Tibial nerve (tissue), 4 donors: ENCODE data around the gene PREPL. TPM values are rescaled to one million over a fixed set of nuclear protein-coding genes. Genes with fewer than 3 reads are reported as not detected.
A peak's percentile ranks its signal among the peaks of the same experiment; 100 is the strongest.

Source experiments
- DNase-seq, 2 donors: peaks; one replicate each; pipeline ENCODE4 v3.0.0-alpha.2; 2019; ENCODE audit warnings: low spot score in 2 of 2
- H3K27ac ChIP-seq, 4 donors: fragments of 200-600 bp; sonication (generic) in 3 of 4; one replicate each; pipeline ENCODE4 v1.5.1; 2017 to 2019; ENCODE audit warnings: mild to moderate bottlenecking in 1 of 4
- H3K27me3 ChIP-seq, 2 donors: fragments of 200-600 bp; sonication (generic) in 1 of 2; one replicate each; pipeline versions ENCODE4 v1.5.1 to v1.6.0; 2017 to 2019
- H3K36me3 ChIP-seq, 3 donors: fragments of 200-600 bp; sonication (generic); one replicate each; pipeline ENCODE4 v1.5.1; 2018 to 2019
- H3K4me1 ChIP-seq, 4 donors: fragments of 200-600 bp; sonication (generic) in 3 of 4; one replicate each; pipeline ENCODE4 v1.5.1; 2017 to 2019
- H3K4me3 ChIP-seq, 4 donors: fragments of 200-600 bp; sonication (generic) in 3 of 4; one replicate each; pipeline ENCODE4 v1.5.1; 2017 to 2019; ENCODE audit warnings: mild to moderate bottlenecking in 1 of 4, moderate library complexity in 1 of 4
- H3K9me3 ChIP-seq, 4 donors: fragments of 200-600 bp; sonication (generic) in 3 of 4; one replicate each; pipeline ENCODE4 v1.5.1; 2017 to 2019
- CTCF ChIP-seq, 5 experiments: fragments of 200-600 bp in 3 of 5; fragments of 450-650 bp in 2 of 5; sonication (generic) in 3 of 5; IDR thresholded peaks; one replicate each; pipeline ENCODE4 v1.5.1; 2016 to 2019; ENCODE audit warnings: antibody characterized with exemption in 5 of 5, mild to moderate bottlenecking in 3 of 5, moderate library complexity in 2 of 5
- EP300 ChIP-seq, 2 donors: sonication (generic); formaldehyde crosslinking; IDR thresholded peaks; one replicate each; pipeline ENCODE4 v1.6.1; 2017; ENCODE audit warnings: antibody characterized with exemption in 2 of 2, mild to moderate bottlenecking in 1 of 2
- POLR2A ChIP-seq, 2 donors: fragments of 450-650 bp; IDR thresholded peaks; one replicate each; pipeline ENCODE4 v1.6.1; 2017; ENCODE audit warnings: antibody characterized with exemption in 2 of 2, mild to moderate bottlenecking in 2 of 2, moderate library complexity in 2 of 2
- WGBS, 2 donors: methylation state at CpG; one replicate each; pipeline ENCODE4 v1.1.5; 2018; 5-methylcytosine and 5-hydroxymethylcytosine counted together
- total RNA-seq, 4 donors: library from RNA; depleted of rRNA; stranded (reverse); fragments of >200 nt; gene quantifications; one replicate each; pipeline ENCODE4 v1.1.0, GENCODE V29; 2016

The PREPL gene
- total RNA-seq, 4 donors from 2014 or later = 33.0 to 69.5 (median 60.2) TPM

DNA sequence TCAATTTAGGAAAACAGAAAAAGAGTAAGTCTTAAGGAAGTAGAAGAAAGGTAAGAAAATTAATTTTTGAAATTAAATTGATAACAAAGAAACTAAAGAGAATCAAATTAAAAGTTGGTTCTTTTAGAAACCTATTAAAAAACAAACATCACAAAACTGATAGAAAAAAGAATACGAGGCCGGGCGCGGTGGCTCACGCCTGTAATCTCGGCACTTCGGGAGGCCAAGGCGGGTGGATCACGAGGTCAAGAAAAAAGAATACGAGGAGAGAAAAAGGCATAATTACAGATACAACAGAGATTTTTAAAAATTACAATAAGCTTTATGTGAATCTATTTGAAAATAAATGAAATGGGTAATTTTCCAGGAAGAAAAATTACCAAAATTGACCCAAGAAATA is 11.8 kb downstream of the PREPL start:
- peaks cover 0 to 36% (median 4%) of the 10 kb centered on the region in 4 donors for H3K4me1 ChIP-seq
- H3K36me3 ChIP-seq = peaks cover 0 to 19% (median 0%) of the 10 kb centered on the region in 3 donors
- 96 to 97% methylated on average over 10 of the region's 10 CpGs for WGBS, 2 donors
- no peak overlapping the region for H3K27ac ChIP-seq
- DNase-seq = no peak
- no peak overlapping the region for H3K4me3 ChIP-seq
- no peaks in the 10 kb centered on the region for H3K27me3 ChIP-seq
- no peaks in the 10 kb centered on the region for H3K9me3 ChIP-seq
- TF ChIP-seq CTCF (IDR thresholded peaks at IDR 0.05) = no peak
- no peak for TF ChIP-seq POLR2A (IDR thresholded peaks at IDR 0.05)
- no peak for TF ChIP-seq EP300 (IDR thresholded peaks at IDR 0.05)

DNA sequence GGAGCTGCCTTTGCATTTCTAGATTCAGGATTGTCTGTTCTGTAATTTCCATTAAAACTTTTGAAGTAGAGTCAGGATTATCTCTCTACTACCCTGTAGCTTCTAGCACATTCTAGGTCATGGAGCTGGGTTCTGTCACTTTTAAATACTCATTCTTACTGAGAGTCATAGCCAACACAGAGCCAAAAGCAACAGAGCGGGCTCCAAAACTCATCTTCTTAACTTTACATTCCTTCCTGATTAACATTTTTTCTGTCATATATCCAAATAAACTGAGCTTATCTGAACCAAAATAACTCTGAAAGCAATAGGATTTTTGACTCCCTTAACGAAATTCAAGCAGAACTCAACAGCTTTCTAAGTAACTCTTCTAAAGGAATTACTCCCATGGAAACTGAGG is 12.9 kb downstream of the PREPL start:
- H3K27me3 ChIP-seq = no peaks in the 10 kb centered on the region
- peaks cover 0 to 36% (median 4%) of the 10 kb centered on the region in 4 donors for H3K4me1 ChIP-seq
- H3K9me3 ChIP-seq = no peaks in the 10 kb centered on the region
- peak overlapping the region in 2 of 4 donors; percentile 4 to 28 for H3K27ac ChIP-seq
- H3K36me3 ChIP-seq = peaks cover 0 to 19% (median 0%) of the 10 kb centered on the region in 3 donors
- no peak overlapping the region for H3K4me3 ChIP-seq
- no peak for TF ChIP-seq POLR2A (IDR thresholded peaks at IDR 0.05)
- 62 to 63% methylated on average over 2 of the region's 2 CpGs for WGBS, 2 donors
- DNase-seq = no peak

GRCh38 chr2:44347526-44347925 is 13.8 kb downstream of the PREPL start:
- TF ChIP-seq CTCF (IDR thresholded peaks at IDR 0.05) = no peak
- TF ChIP-seq EP300 (IDR thresholded peaks at IDR 0.05) = no peak
- no peak for TF ChIP-seq POLR2A (IDR thresholded peaks at IDR 0.05)
- Histone ChIP-seq H3K4me1 (peaks cover 0 to 36% (median 4%) of the 10 kb centered on the region in 4 donors), H3K9me3 (no peaks in the 10 kb centered on the region), H3K27ac (no peak overlapping the region), H3K4me3 (no peak overlapping the region), H3K36me3 (peaks cover 0 to 28% (median 0%) of the 10 kb centered on the region in 3 donors), H3K27me3 (no peaks in the 10 kb centered on the region)
- 52 to 72% methylated on average over 2 of the region's 2 CpGs for whole genome bisulfite sequencing, 2 donors
- no peak for DNase-seq

GRCh38 chr2:44342854-44343253 is 18.4 kb downstream of the PREPL start:
- WGBS, 2 donors = 83 to 88% methylated on average over 1 of the region's 1 CpG
- Histone ChIP-seq H3K36me3 (peaks cover 0 to 67% (median 0%) of the 10 kb centered on the region in 3 donors), H3K4me1 (peaks cover 0 to 10% (median 0%) of the 10 kb centered on the region in 4 donors), H3K9me3 (no peaks in the 10 kb centered on the region), H3K4me3 (no peak overlapping the region), H3K27me3 (no peaks in the 10 kb centered on the region), H3K27ac (no peak overlapping the region)
- TF ChIP-seq POLR2A (IDR thresholded peaks at IDR 0.05) = no peak
- TF ChIP-seq CTCF (IDR thresholded peaks at IDR 0.05) = peak in 1 of 5 experiments; percentile 15
- TF ChIP-seq EP300 (IDR thresholded peaks at IDR 0.05) = no peak
- DNase-seq = no peak

DNA sequence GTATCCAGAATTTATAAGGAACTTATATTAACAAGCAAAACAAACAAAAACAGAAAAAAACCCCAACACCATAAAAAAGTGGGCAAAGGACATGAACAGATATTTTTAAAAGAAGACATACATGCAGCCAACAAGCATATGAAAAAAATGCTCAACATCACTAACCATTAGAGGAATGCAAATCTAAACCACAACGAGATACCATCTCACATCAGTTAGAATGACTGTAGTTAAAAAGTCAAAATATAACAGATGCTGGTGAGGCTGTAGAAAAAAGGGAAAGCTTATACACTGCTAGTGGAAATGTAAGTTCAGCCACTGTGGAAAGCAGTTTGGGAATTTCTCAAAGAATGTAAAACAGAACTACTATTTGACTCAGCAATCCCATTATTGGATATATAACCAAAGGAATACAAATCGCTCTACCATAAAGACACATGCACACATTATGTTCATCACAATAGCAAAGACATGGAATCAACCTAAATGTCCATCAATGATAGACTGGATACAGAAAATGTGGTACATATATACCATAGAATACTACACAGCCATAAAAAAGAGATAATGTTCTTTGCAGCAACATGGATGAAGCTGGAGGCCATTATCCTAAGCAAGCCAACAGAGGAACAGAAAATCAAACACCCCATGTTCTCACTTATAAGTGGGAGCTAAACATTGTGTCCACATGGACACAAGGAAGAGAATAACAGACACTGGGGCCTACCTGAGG is 25.3 kb downstream of the PREPL start:
- WGBS, 2 donors = 94 to 95% methylated on average over 2 of the region's 2 CpGs
- no peaks in the 10 kb centered on the region for H3K27me3 ChIP-seq
- no peak overlapping the region for H3K4me3 ChIP-seq
- no peaks in the 10 kb centered on the region for H3K9me3 ChIP-seq
- no peaks in the 10 kb centered on the region for H3K4me1 ChIP-seq
- H3K27ac ChIP-seq = no peak overlapping the region
- no peak for TF ChIP-seq CTCF (IDR thresholded peaks at IDR 0.05)
- no peak for TF ChIP-seq POLR2A (IDR thresholded peaks at IDR 0.05)
- no peak for TF ChIP-seq EP300 (IDR thresholded peaks at IDR 0.05)
- DNase-seq = no peak
- peaks cover 0 to 75% (median 0%) of the 10 kb centered on the region in 3 donors for H3K36me3 ChIP-seq
